ENCODE results near the gene KDM4B. TPM values are rescaled to one million over a fixed set of nuclear protein-coding genes. Genes with fewer than 3 reads are reported as not detected.

Gene KDM4B
- total and polyA plus RNA-seq, 4 donors, result 3.2 to 19.7 (median 12.9) TPM

DNA sequence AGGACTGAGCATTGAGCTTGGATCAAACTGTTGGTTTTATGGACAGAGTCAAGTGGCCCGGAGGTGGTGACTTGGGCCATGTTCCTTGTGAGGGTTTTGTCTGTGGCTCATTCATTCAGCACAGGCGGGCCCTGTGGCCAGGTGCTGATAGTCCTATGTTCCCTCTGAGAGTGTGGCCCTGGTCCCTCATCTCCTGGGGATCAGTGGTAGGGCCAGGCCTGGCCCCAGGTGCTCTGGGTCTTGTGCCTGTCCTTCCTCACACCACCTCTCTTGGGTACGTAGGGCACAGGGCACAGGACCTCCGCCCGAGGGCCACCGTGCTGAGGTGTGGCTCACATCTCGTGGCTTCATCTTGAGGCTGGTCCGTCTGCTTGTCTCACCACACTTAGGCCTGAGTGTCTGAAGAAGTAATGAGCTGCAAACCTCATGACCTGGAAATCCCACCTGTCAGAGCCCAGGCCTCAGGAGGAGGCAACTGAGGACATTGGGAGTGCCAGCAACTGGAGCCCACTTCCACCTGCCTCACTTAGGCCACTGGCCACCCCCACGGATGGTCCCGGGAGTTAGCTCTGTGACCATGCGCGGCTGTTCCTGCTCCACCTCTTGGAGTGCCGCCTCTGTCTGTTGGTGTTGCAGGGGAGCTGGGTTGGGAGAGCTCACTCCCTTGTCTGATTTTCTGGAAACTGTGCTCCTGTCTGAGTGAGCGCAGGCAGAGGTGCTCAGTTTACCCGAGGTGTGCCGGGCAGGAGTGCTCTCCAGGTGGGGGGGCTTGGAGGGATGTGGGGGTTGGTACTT, 53.4 kb downstream of the KDM4B start:
- no peak for TF ChIP-seq EGR1 (IDR thresholded peaks at IDR 0.05; ENCODE audit: low read depth in 2 of 2)
- TF ChIP-seq JUND (IDR thresholded peaks at IDR 0.05), result no peak
- no peak for TF ChIP-seq RXRA (IDR thresholded peaks at IDR 0.05)
- no peak for TF ChIP-seq NR2F2 (IDR thresholded peaks at IDR 0.05)
- Histone ChIP-seq H3K4me1 (ENCODE audit: control insufficient read depth in 4 of 4, insufficient read depth in 4 of 4, low read length in 3 of 4) (peaks cover 0 to 1% (median 0%) of the 10 kb centered on the region in 4 donors), H3K9ac (ENCODE audit: low read depth in 1 of 2, low read length in 2 of 2) (no peak overlapping the region), H3K27ac (ENCODE audit: low read depth in 1 of 2, low read length in 2 of 2) (no peak overlapping the region), H3K27me3 (ENCODE audit: control insufficient read depth in 4 of 4, insufficient read depth in 4 of 4, low read length in 3 of 4) (no peaks in the 10 kb centered on the region), H3K9me3 (ENCODE audit: control insufficient read depth in 4 of 4, low read length in 3 of 4) (no peaks in the 10 kb centered on the region), H3K4me3 (ENCODE audit: low read depth in 1 of 3, low read length in 3 of 3) (no peak overlapping the region), H3K36me3 (ENCODE audit: control insufficient read depth in 4 of 4, insufficient read depth in 3 of 4, low read depth in 1 of 4, low read length in 3 of 4) (peaks cover 0 to 11% (median 3%) of the 10 kb centered on the region in 4 donors)
- WGBS, result 93% methylated on average over 16 of the region's 16 CpGs
- DNase-seq (ENCODE audit: low spot score), result no peak

DNA sequence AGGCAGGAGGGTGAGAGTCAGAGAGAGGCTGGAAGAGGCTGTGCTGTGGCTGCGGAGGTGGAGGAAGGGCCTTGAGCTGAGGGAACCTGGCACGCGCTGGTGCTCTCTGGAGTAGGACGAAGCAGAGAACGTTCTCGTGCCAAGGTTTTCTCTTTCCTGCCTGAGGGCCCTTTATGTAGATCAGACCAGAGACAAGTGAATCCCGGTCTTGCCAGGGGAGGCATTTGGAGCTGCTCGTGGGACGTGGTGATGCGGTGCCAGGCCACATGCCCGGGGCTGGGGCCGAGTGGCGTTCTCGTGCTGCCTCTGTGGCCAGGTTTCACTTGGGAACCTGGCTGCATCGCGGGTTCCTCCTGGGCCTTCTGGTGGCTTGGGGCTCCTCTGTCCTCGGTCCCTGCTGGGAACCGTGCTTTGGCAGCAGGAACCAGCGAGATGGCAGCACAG, 54.2 kb downstream of the KDM4B start:
- Histone ChIP-seq H3K9ac (ENCODE audit: low read depth in 1 of 2, low read length in 2 of 2) (no peak overlapping the region), H3K9me3 (ENCODE audit: control insufficient read depth in 4 of 4, low read length in 3 of 4) (no peaks in the 10 kb centered on the region), H3K27me3 (ENCODE audit: control insufficient read depth in 4 of 4, insufficient read depth in 4 of 4, low read length in 3 of 4) (no peaks in the 10 kb centered on the region), H3K4me3 (ENCODE audit: low read depth in 1 of 3, low read length in 3 of 3) (no peak overlapping the region), H3K36me3 (ENCODE audit: control insufficient read depth in 4 of 4, insufficient read depth in 3 of 4, low read depth in 1 of 4, low read length in 3 of 4) (peaks cover 0 to 9% (median under 1%) of the 10 kb centered on the region in 4 donors), H3K4me1 (ENCODE audit: control insufficient read depth in 4 of 4, insufficient read depth in 4 of 4, low read length in 3 of 4) (peaks cover 0 to 1% (median 0%) of the 10 kb centered on the region in 4 donors), H3K27ac (ENCODE audit: low read depth in 1 of 2, low read length in 2 of 2) (no peak overlapping the region)
- no peak for DNase-seq (ENCODE audit: low spot score)
- no peak for TF ChIP-seq GABPA (IDR thresholded peaks at IDR 0.05 in 1 of 2, conservative IDR thresholded peaks at IDR 0.05 in 1 of 2)
- TF ChIP-seq RAD21 (IDR thresholded peaks at IDR 0.05), result no peak
- TF ChIP-seq, protein P1, sequence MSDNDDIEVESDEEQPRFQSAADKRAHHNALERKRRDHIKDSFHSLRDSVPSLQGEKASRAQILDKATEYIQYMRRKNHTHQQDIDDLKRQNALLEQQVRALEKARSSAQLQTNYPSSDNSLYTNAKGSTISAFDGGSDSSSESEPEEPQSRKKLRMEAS (IDR thresholded peaks at IDR 0.05), result no peak
- TF ChIP-seq EGR1 (IDR thresholded peaks at IDR 0.05; ENCODE audit: low read depth in 2 of 2), result no peak
- no peak for TF ChIP-seq NR2F2 (IDR thresholded peaks at IDR 0.05)
- no peak for TF ChIP-seq RXRA (IDR thresholded peaks at IDR 0.05)
- 84% methylated on average over 19 of the region's 19 CpGs for WGBS

DNA sequence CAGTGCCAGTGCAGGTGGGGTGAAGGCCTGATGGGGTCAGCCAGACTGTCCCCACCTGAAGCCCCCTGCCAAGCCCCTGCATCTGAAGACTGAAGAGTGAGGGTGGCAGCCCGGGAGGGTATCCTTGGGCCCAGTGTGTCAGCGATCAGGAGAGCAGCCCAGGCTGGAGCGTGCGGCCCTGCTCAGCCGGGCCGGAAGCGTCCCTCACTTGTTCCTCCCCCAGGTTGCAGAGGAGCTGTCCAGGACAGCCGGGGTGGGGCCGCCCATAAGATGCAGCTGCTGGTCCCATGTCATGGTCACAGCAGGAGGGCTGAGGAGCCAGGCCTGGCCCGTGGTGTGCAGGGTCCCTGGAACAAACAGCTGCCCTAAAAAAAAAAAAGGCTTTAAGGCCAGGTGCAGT, 55.4 kb downstream of the KDM4B start:
- H3K27ac ChIP-seq (ENCODE audit: low read depth in 1 of 2, low read length in 2 of 2), result no peak overlapping the region
- TF ChIP-seq, protein P1 (IDR thresholded peaks at IDR 0.05), result no peak
- no peak for TF ChIP-seq GABPA (IDR thresholded peaks at IDR 0.05 in 1 of 2, conservative IDR thresholded peaks at IDR 0.05 in 1 of 2)
- TF ChIP-seq, protein P2, sequence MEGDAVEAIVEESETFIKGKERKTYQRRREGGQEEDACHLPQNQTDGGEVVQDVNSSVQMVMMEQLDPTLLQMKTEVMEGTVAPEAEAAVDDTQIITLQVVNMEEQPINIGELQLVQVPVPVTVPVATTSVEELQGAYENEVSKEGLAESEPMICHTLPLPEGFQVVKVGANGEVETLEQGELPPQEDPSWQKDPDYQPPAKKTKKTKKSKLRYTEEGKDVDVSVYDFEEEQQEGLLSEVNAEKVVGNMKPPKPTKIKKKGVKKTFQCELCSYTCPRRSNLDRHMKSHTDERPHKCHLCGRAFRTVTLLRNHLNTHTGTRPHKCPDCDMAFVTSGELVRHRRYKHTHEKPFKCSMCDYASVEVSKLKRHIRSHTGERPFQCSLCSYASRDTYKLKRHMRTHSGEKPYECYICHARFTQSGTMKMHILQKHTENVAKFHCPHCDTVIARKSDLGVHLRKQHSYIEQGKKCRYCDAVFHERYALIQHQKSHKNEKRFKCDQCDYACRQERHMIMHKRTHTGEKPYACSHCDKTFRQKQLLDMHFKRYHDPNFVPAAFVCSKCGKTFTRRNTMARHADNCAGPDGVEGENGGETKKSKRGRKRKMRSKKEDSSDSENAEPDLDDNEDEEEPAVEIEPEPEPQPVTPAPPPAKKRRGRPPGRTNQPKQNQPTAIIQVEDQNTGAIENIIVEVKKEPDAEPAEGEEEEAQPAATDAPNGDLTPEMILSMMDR (IDR thresholded peaks at IDR 0.05; ENCODE audit: low read depth, low read length, missing input control), result no peak
- TF ChIP-seq, protein P3, sequence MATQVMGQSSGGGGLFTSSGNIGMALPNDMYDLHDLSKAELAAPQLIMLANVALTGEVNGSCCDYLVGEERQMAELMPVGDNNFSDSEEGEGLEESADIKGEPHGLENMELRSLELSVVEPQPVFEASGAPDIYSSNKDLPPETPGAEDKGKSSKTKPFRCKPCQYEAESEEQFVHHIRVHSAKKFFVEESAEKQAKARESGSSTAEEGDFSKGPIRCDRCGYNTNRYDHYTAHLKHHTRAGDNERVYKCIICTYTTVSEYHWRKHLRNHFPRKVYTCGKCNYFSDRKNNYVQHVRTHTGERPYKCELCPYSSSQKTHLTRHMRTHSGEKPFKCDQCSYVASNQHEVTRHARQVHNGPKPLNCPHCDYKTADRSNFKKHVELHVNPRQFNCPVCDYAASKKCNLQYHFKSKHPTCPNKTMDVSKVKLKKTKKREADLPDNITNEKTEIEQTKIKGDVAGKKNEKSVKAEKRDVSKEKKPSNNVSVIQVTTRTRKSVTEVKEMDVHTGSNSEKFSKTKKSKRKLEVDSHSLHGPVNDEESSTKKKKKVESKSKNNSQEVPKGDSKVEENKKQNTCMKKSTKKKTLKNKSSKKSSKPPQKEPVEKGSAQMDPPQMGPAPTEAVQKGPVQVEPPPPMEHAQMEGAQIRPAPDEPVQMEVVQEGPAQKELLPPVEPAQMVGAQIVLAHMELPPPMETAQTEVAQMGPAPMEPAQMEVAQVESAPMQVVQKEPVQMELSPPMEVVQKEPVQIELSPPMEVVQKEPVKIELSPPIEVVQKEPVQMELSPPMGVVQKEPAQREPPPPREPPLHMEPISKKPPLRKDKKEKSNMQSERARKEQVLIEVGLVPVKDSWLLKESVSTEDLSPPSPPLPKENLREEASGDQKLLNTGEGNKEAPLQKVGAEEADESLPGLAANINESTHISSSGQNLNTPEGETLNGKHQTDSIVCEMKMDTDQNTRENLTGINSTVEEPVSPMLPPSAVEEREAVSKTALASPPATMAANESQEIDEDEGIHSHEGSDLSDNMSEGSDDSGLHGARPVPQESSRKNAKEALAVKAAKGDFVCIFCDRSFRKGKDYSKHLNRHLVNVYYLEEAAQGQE (IDR thresholded peaks at IDR 0.05), result no peak
- TF ChIP-seq YY1 (IDR thresholded peaks at IDR 0.05), result no peak
- no peak for TF ChIP-seq HNF4A (conservative IDR thresholded peaks at IDR 0.05)
- no peak for TF ChIP-seq RXRA (IDR thresholded peaks at IDR 0.05)
- no peak for TF ChIP-seq SP1 (IDR thresholded peaks at IDR 0.05)
- TF ChIP-seq NR2F2 (IDR thresholded peaks at IDR 0.05), result no peak
- TF ChIP-seq FOXA1 (IDR thresholded peaks at IDR 0.05), result no peak
- TF ChIP-seq, protein P4, sequence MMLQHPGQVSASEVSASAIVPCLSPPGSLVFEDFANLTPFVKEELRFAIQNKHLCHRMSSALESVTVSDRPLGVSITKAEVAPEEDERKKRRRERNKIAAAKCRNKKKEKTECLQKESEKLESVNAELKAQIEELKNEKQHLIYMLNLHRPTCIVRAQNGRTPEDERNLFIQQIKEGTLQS (IDR thresholded peaks at IDR 0.05), result no peak
- WGBS, result 94% methylated on average over 10 of the region's 10 CpGs
- no peak overlapping the region for H3K9ac ChIP-seq (ENCODE audit: low read depth in 1 of 2, low read length in 2 of 2)
- H3K4me1 ChIP-seq (ENCODE audit: control insufficient read depth in 4 of 4, insufficient read depth in 4 of 4, low read length in 3 of 4), result peaks cover 0 to 2% (median under 1%) of the 10 kb centered on the region in 4 donors
- H3K27me3 ChIP-seq (ENCODE audit: control insufficient read depth in 4 of 4, insufficient read depth in 4 of 4, low read length in 3 of 4), result no peaks in the 10 kb centered on the region
- H3K4me3 ChIP-seq (ENCODE audit: low read depth in 1 of 3, low read length in 3 of 3), result no peak overlapping the region
- no peak for DNase-seq (ENCODE audit: low spot score)
- H3K9me3 ChIP-seq (ENCODE audit: control insufficient read depth in 4 of 4, low read length in 3 of 4), result no peaks in the 10 kb centered on the region
- H3K36me3 ChIP-seq (ENCODE audit: control insufficient read depth in 4 of 4, insufficient read depth in 3 of 4, low read depth in 1 of 4, low read length in 3 of 4), result peaks cover 0 to 2% (median 0%) of the 10 kb centered on the region in 4 donors
